Stimulated activated CD4-positive, alpha-beta T cell treated with anti-CD3 and anti-CD28 coated beads, Interleukin-12 subunit alpha, Interleukin-12 subunit beta, amount 100 ng/mL, for 24 hours (primary cell): ENCODE measurements around the gene SLC35G2.
"Not testable (repeated sequence)": the region's sequence is repeated elsewhere in the genome, so short reads cannot be mapped to it uniquely, and the experiment has no call there.

ENCODE experiments used
- DNase-seq, 2 experiments: peaks; one replicate each; pipeline ENCODE4 v3.0.0-alpha.2; 2020; ENCODE audit warnings: low read depth in 2 of 2

SLC35G2 gene

DNA sequence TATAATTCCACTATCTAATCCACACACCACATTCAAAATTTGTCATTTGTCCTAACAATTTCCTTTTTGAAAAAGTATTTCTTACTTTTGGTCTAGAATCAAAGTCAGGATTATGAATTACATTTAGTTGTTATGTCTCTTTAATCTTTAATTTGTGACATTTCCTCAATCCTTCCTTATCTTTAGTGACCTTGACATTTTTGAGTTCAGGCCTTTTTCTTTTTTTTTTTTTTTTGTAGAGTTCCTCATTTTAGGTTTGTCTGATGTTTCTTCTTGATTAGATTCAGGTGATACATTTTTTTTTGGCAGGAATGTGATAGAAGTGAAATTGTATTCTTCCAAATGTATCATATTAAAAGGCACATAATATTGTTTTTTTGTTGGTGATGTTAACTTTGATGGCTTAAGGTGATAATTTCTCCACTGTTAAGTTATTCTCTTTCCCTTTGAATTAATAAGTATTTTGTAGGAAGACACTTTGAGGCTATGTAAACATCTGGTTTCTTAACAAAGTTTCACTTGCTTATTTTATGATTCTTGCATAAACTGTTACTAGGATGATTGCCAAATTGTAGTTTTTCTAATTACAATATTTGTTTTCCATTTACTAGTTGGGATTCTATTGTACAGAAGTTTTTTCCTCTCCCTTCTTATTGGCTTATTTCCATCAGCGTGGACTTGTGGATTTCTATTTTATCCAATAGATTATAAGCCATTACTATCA is 16.3 kb downstream of the SLC35G2 start:
- no peak for DNase-seq

- no peak for DNase-seq
Measured at GRCh38 chr3:136835813-136836510, 17.0 kb downstream of the SLC35G2 start.

GRCh38 chr3:136836511-136837156 is 17.7 kb downstream of the SLC35G2 start:
- DNase-seq, result no peak

- no peak for DNase-seq
Measured at GRCh38 chr3:136838641-136839555, 20.0 kb downstream of the SLC35G2 start.

DNA sequence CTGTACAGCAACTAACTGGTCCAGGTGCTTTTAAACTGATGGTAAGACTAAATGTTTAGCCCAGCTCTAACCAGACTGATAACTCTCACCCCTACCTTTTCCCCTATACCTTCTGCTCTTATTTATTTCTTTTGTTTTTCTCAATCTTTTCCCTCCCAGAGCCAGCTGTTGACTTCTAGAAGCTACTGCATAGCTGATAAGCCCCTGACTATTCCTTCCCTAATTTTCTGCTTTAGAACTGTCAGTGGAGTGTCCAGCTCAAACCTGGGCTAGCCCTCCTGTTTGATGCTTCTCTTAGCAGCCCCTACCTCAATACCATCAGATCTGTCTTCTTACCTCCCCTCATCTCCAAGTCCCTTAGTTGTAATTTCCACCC is 20.6 kb downstream of the SLC35G2 start:
- DNase-seq, result no peak

DNA sequence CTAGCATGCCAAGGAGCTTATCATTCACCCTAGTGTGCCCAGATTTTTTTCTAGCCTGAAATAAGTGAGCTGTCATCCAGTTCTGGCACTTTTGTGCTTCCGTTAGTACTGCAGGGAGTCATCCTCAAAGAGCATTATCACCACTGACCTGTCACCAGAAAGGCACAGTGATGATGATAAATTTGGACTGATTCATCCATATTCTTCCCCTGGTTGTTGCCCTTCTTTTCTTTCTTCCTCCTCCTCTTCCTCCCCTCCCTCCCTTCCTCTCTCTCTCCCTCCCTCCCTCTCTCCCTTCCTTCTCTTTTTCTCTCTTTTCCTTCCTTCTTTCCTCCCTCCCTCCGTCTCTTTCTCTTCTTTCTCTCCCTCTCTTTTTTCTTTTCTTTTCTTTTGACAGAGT is 21.3 kb downstream of the SLC35G2 start:
- no peak for DNase-seq

DNA sequence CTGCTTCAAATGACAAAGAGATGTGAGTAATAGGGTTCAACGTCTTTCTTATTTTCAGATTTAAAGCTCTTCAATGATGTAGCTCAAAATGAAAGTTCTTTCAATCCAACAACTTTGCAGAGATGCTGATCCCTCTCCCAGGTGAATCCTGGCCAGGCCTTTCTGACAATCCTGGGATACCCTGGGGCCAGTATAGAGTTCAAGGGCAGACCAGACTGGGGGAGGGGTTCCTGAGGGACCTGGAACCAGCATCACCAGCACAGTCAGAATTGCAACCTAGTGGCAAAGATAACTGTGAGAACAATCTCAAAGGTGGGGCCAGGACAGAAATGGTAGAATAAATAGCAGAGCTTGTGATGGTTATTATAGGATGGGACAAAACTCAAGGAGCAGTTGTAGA is 23.4 kb downstream of the SLC35G2 start:
- DNase-seq, result no peak

GRCh38 chr3:136844724-136845123 is 25.8 kb downstream of the SLC35G2 start:
- DNase-seq, result no peak

DNA sequence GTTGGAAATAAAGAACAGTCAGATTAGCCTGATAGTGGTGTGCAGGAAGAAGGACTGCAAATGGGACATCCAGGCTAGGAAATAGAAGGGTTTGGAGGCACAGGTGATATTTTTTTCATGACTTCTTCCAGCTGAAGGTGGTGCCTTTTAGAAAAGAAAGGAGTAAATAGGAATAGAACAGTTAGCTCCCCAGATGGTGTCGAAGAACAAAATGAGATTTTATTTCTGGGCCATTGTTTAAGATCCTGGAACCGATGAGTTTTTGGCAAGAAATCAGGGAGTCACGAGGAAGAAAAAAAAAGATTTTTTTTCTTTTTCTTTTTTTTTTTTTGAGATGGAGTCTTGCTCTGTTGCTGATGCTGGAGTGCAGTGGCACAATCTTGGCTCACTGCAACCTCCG is 33.3 kb downstream of the SLC35G2 start:
- no peak for DNase-seq

GRCh38 chr3:136856665-136857064 is 37.7 kb downstream of the SLC35G2 start:
- no peak for DNase-seq

- no peak for DNase-seq
Measured at GRCh38 chr3:136858381-136858780, 39.5 kb downstream of the SLC35G2 start.

- no peak for DNase-seq
Measured at GRCh38 chr3:136860541-136860940, 41.6 kb downstream of the SLC35G2 start.

DNA sequence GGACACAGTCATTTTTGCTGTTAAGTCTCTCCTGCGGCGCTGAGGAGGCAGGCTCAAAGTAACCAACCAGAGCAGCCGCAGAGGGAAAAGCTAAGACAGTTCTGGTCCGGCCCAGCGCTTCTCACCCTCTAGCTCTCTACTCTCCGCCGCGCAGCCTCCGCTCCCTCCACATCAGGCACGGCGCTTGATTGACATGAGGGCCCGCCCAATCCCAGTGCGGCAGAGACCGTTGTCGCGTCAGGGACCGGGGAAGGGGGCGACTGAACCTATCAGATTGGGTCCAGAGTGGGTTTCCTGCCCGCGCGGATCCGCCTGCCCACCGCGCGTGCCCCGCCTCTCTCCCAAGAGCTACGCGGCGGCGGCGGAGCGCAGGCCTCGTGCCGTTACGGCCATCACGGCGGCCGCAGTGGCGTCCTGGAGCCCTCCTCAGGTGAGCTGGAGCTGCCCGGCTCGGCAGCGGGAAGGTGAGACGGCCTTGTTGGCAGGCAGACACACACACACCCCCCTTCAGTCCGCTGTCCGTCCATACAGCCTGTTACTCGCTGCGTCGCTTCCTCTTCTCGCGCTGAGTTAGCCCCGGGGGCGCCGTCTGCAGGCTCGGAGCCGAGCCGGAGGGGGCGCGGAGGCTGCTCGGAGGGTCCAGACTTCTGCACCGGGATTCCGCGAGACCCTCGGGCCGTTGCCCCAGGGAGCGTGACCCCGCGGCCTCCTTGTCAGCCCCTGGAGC is 43.1 kb downstream of the SLC35G2 start, which contains the start of gene NCK1:
Gene NCK1 (plus strand): TSS at position 319 of the 727 bp plus-strand sequence. CDS start 65,794 bp downstream, outside the sequence.
- peak; percentile 96 to 98 for DNase-seq

GRCh38 chr3:136862617-136863322 is 43.8 kb downstream of the SLC35G2 start:
- peak; percentile 5 to 29 for DNase-seq

DNA sequence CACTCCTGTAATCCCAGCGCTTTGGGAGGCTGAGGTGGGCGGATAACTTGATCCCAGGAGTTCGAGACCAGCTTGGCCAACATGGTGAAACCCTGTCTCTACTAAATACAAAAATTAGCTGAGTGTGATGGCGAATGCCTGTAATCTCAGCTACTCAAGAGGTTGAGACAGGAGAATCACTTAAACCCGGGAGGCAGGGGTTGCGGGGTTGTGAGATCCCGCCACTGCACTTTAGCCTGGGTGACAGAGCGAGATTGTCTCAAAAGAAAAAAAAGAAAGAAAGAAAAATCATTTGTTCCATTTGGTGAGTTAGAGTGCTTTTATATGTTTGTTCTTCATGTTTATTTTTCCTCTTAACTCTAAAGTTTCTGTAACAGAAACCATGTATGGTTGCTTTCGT is 50.4 kb downstream of the SLC35G2 start:
- DNase-seq, result no peak

DNA sequence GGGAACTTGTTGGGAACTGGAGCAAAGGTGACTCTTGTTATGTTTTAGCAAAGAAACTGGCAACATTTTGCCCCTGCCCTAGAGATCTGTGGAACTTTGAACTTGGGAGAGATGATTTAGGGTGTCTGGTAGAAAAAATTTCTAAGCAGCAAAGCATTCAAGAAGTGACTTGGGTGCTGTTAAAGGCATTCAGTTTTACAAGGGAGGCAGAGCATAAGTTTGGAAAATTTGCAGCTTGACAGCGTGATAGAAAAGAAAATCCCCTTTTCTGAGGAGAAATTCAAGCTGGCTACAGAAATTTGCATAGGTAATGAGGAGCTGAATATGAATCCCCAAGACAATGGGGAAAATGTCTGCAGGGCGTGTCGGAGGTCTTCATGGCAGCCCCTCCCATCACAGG is 53.3 kb downstream of the SLC35G2 start:
- not testable (repeated sequence) for DNase-seq

- DNase-seq, result not testable (repeated sequence)
Measured at GRCh38 chr3:136879510-136879909, 60.6 kb downstream of the SLC35G2 start.

DNA sequence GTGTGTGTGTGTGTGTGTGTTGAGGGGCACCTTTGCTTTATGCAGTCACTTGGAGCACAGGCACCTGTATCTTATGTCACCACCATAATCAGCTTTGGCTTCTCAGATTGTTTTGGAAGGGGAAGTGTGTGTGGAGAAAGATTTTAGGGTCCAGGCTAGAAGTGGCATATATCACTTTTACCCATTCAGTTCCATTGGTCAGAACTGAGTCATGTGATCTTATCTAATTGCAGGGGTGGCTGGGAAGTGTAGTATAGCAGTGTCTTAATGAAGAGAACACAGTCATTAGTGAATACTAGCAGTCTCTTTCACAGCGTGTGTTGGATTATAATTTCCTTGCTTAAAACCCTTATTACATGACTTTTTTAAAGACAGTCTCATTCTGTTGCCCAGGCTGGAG is 63.6 kb downstream of the SLC35G2 start:
- DNase-seq, result no peak

DNA sequence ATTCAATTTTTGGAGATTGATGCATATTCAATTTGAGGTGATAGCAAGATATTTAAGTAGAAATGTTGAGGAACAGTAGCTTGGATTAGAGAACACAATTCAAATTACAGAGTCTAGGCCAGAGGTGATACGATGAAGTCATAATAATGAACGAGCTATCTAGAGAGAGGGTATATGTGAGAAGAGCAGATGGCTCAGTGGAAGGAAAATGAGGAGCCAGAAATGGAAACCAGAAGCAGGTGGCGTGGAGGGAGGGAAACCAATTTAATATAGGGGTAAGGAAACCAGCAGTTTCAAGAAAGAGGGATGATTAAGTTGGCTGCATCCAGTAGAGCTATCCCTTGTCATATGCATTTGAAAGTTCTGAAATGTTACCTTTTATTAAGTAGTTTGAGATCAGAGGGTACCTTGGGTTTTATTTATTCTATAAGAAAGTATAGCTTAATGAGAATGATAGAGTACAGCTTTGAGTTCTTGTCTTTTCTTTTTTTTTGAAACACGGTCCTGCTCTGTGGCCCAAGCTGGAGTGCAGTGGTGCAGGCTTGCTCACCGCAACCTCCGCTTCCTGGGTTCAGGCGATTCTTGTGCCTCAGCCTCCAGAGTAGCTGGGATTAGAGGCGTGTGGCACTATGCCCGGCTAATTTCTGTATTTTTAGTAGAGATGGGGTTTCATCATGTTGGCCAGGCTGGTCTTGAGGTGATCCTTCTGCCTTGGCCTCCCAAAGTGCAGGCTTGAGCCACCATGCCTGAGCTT is 65.2 kb downstream of the SLC35G2 start:
- no peak for DNase-seq
